Measurements from ENCODE around the gene MAN1C1. TPM values are rescaled to one million over a fixed set of nuclear protein-coding genes. Genes with fewer than 3 reads are reported as not detected.

Gene MAN1C1
- polyA plus RNA-seq, 3 donors, result 3.1 to 18.2 (median 12.4) TPM

DNA sequence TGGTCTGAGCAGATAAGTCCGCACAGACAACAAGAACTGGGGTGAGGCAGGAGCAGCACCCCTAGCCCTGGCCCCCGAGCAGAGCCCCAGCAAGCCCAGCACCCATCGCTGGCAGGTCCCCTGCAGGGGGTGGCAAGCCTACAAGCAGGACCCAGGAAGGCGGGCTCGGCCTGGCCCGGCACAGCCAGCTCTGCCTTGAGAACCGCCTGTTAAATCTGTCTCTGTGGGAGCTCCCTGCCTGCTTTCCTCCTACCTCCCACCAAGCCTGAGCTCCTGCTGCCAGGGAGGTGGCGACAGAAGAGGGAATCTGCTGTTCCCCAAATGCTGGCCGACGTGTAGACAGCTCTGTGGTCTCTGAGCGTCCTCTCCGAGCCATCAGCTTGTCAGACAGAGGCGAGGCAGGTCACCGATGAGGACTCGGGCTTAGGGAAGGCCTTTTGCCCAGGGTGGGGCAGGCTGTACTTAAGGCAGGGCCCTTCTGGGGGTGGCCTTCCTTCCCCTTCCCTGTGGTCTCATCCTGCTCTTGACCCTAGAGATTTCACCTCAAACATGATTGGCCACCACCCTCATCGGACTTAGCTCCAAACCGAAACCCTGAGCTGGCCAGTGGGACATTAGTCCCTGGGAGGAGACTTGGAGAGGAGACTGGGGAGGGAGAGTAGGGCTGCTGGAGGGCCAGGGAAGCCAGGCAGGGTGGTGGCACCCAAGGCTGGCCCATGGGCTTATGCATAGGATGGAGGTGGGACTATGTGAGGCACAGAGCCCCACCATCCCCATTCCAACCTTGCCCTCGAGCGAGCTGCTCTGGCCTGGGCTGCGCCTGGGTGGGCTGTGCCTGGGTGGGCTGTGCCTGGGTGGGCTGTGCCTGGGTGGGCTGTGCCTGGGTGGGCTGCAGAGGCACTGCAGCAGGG lies 191.1 kb downstream of the MAN1C1 start:
- WGBS, 3 donors, result 72 to 85% (median 76%) methylated on average over 20 of the region's 20 CpGs
- H3K27ac ChIP-seq (ENCODE audit: low read depth, low read length), result no peak overlapping the region

DNA sequence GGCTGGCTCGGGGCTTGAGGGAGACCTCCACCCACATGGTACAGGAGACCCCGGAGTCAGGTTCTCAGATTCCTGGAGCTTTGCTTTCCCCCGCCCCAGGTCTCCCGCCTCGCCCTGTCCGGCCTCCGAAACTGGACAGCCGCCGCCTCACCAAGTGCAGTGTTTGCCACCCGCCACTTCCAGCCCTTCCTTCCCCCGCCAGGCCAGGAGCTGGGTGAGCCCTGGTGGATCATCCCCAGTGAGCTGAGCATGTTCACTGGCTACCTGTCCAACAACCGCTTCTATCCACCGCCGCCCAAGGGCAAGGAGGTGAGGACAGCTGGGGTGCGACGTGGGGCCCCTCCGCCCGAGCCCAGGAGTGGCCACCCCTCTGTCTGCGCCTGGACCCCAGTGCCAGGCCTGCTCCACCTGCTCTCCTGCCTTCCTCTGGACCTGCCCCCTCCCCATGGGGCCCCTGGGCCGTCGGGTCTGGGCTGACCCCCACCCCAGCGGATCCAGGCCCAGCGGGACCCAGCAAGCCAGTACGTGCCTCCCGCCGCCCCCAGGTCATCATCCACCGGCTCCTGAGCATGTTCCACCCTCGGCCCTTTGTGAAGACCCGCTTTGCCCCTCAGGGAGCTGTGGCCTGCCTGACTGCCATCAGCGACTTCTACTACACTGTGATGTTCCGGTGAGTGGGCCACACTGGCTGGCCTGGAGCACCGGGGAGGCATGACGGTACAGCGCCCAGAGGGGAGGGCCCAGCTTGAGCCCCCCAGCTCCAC lies 192.1 kb downstream of the MAN1C1 start:
- 89 to 94% (median 91%) methylated on average over 34 of the region's 34 CpGs for WGBS, 3 donors
- no peak overlapping the region for H3K27ac ChIP-seq (ENCODE audit: low read depth, low read length)

DNA sequence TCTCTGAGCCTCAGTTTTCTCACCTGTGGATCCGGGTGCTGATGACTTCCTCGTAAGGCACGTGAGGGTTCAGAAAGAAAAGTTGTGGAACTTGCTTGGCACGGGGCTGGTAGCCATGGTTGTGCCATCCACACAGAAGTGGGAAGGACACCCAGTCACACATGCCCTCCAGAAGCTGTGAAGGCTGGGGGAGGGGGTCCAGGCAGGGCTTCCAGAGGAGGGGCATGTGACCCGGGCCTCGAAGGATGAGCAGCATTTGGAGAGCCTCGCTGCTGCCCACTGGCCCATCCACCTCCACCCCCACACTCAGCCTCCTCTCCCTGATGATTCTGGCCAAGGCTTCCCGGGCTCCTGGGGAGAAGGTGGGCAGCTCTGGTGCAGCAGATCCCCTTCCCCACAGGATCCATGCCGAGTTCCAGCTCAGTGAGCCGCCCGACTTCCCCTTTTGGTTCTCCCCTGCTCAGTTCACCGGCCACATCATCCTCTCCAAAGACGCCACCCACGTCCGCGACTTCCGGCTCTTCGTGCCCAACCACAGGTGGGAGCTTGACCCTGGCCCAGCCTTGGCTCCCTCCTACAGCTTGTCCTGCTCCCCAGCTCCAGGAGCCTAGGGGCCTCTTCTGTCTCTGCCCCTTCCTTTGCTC lies 192.8 kb downstream of the MAN1C1 start:
- no peak overlapping the region for H3K27ac ChIP-seq (ENCODE audit: low read depth, low read length)
- 63 to 85% (median 66%) methylated on average over 18 of the region's 18 CpGs for WGBS, 3 donors

- no peak overlapping the region for H3K27ac ChIP-seq (ENCODE audit: low read depth, low read length)
- 84 to 96% (median 84%) methylated on average over 7 of the region's 7 CpGs for WGBS, 3 donors
These were observed 193.3 kb downstream of the MAN1C1 start for GRCh38 chr1:25809929-25810328.

DNA sequence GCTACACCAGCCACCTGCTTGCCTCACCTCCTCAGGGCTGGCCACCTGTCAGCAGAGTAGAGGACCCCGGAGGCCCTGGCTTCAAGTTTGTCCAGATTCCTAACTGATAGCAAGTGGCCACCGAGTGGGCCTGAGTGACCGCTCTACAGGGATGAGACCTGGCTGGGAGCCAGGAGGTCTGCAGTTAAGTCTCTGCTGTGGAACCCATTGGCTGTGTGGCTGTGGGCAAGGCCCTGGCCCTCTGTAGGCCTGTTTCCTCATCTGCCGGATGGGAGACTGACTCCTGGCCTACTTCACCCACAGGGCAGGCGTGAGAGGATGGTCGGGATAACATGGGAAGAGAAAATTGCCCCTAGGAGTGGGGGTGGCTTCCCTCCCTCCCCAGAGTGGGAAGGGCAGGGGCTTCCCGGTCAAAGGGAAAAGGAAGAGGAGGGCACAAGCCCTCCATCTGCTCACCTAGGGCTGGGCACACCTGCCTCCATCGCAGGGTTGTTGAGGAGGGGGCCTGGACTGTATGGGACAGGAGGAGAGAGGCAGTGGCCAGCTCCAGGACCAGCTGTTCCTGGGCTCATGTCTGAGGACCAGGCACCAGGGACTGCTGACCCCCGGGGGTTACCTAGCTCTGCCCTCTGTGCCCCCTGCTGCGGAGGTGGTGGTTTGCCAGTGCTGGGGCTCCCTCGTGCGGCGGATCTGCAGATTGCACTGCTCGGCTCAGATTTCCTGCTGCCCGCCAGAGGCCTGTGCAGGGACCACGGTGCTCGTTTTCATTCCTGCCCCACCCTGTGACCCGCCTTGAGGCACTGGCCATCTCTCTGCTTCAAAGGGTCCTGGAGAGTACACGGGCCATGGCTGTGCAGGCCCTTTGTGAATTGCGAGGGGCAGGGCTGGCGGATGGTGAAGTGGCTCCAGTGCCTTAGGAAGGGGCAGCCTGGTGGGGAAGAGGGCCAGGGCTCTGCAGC lies 194.0 kb downstream of the MAN1C1 start:
- 26 to 38% (median 34%) methylated on average over 18 to 21 of the region's 21 CpGs for WGBS, 3 donors
- no peak overlapping the region for H3K27ac ChIP-seq (ENCODE audit: low read depth, low read length)

DNA sequence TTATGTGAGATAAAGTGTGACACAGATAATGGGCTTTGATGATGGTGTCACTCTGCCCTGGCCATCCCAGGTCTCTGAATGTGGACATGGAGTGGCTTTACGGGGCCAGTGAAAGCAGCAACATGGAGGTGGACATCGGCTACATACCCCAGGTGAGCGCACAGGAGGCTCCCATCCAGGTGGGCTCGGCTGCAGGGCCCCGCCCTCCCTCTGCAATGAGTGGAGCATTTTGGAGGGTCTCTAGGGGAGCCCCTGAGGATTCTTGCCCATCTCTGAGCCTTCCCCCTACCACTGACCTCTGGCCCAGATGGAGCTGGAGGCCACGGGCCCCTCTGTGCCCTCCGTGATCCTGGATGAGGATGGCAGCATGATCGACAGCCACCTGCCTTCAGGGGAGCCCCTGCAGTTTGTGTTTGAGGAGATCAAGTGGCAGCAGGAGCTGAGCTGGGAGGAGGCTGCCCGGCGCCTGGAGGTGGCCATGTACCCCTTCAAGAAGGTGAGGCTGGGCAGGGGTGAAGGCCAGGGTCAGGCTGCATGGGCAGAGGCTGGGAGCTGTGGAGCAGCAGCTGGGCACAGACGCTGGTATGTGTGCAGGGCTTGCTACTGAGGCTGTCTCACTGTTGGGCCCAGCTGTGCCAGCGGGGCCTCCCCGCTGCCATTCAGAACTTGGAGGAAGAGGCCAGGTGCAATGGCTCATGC lies 194.9 kb downstream of the MAN1C1 start:
- WGBS, 3 donors, result 86 to 93% (median 90%) methylated on average over 12 to 13 of the region's 13 CpGs

DNA sequence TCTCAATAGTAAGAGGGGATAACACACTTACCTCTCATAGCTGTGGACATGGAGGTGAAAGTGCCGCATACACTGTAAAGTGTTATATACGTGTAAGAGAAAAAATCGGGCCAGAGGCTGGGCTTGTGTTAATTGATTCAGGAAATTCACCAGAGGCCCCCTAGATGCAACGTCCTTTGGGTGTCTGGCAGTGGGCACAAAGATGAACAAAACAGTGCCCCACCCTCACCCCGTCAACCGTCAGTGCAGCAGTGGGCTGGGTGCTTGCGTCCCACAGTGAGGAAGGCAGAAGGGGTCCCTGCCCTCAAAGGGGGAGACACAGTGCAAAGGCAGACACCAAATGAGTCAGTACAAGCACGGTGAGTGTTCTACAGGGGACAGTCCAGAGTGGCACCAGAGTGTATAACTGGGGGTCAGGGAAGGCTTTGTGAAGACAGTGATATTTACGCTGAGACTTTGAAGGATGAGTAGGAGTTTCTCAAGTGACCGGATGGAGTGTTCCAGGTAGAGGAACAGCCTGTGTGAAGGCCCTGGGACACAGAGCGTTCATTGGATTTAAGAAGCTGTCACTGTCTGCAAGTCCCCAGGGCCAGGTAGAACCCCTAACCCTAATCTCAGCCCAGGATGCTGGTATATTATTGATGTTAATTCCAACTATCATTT lies 196.6 kb downstream of the MAN1C1 start:
- 78 to 84% (median 82%) methylated on average over 11 of the region's 11 CpGs for WGBS, 3 donors
- H3K27ac ChIP-seq (ENCODE audit: low read depth, low read length), result no peak overlapping the region

More for the DNA sequence above, 194.9 kb downstream of the MAN1C1 start:
- no peak overlapping the region for H3K27ac ChIP-seq (ENCODE audit: low read depth, low read length)

- WGBS, 3 donors, result 86 to 88% (median 88%) methylated on average over 24 of the region's 24 CpGs
- no peak overlapping the region for H3K27ac ChIP-seq (ENCODE audit: low read depth, low read length)
These were observed 197.3 kb downstream of the MAN1C1 start for GRCh38 chr1:25813734-25814471.

- WGBS, 3 donors, result 88 to 91% (median 90%) methylated on average over 7 of the region's 7 CpGs
- H3K27ac ChIP-seq (ENCODE audit: low read depth, low read length), result no peak overlapping the region
These were observed 198.0 kb downstream of the MAN1C1 start for GRCh38 chr1:25814549-25815087.

DNA sequence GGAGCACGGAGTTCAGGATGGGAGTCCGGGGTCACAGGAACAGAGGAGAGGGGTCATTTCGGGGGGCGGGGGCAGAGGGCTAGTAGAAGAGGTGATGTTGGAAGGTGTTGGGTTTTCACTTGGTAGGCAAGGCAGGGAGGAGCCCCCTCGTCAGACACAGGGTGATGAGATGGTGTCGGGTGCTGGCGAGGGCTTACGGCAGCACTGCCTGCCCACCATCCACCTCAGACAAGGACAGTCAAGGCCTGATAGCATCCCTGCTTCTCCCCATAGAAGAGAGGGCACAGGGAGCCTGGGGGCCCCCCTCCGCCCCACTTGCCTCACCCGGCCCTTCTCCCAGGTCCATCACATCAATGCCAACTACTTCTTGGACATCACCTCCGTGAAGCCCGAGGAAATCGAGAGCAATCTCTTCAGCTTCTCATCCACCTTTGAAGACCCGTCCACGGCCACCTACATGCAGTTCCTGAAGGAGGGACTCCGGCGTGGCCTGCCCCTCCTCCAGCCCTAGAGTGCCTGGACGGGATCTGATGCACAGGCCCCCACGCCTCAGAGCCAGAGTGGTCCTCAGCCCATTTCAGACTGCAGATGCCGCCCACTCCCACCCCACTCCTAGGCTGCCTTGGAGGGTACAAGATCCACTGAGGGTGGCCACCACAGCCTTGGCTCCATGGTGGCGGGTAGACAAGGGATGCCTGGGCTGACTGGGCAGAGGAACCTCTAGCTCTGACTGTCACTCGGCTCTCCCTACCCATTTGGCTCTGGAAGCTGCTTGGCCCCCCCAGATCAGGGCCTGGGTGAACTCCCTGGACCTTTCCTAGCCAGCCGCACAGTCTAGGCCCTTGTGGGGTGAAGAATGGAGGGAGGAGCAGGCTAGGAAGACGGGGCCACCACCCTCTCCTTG lies 198.9 kb downstream of the MAN1C1 start:
- no peak overlapping the region for H3K27ac ChIP-seq (ENCODE audit: low read depth, low read length)
- WGBS, 3 donors, result 87 to 92% (median 90%) methylated on average over 24 of the region's 24 CpGs

DNA sequence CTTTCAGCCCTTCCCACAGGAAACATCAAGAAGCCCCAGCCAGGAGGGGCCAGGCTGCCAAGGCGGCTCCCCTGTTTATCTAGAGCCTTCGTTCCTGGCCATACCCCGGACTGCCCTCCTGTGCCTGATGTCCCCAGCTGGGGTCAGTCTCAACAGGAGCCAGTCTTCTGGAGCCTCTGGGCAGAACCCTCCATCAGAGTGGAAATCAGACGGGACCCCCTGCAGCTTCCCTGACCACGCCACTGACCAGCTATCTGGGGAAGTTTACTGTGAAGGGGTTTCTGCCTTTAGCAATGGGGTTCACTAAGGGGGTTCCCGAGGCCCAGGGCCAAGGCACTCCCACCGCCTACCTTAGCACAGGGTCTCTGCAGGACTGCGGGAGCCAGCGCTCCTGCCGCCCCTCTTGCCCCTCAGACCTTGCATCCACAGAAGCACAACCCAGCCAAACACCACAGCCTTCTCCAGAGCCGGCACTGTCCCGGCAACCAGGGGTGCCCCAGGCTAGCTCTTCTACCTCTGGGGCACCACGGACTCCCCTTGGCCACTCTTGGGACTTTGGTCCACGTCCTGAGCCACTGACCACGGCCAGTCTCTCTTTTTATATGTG lies 199.6 kb downstream of the MAN1C1 start:
- H3K27ac ChIP-seq (ENCODE audit: low read depth, low read length), result no peak overlapping the region
- 84 to 89% (median 88%) methylated on average over 15 of the region's 15 CpGs for WGBS, 3 donors

GRCh38 chr1:25817840-25818501 lies 201.4 kb downstream of the MAN1C1 start:
- WGBS, 3 donors, result 35 to 50% (median 47%) methylated on average over 8 of the region's 8 CpGs

DNA sequence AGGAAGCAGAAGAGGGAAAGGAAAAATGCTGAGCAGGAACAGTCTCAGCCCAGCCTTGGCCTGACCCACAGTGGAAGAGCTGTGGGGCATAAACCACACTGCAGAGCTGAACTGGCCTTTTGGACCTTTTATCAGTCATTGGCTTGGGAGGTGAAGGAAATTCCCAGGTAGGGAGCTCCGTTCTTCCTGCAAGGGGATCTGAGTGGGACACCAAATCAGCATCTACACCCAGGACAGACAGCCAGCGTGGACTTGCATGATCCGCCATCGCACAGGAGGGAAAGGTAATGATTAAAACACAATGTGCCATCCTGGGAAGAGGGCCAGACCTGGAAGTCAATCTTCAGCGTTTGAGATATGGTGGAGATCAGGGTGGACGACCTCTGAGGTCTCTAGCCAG lies 202.0 kb downstream of the MAN1C1 start:
- H3K27ac ChIP-seq (ENCODE audit: low read depth, low read length), result no peak overlapping the region
- WGBS, 3 donors, result 34 to 69% (median 57%) methylated on average over 6 of the region's 6 CpGs

More at GRCh38 chr1:25817840-25818501, 201.4 kb downstream of the MAN1C1 start:
- no peak overlapping the region for H3K27ac ChIP-seq (ENCODE audit: low read depth, low read length)
